ENCODE results near the gene TMEM154.

Gene TMEM154

DNA sequence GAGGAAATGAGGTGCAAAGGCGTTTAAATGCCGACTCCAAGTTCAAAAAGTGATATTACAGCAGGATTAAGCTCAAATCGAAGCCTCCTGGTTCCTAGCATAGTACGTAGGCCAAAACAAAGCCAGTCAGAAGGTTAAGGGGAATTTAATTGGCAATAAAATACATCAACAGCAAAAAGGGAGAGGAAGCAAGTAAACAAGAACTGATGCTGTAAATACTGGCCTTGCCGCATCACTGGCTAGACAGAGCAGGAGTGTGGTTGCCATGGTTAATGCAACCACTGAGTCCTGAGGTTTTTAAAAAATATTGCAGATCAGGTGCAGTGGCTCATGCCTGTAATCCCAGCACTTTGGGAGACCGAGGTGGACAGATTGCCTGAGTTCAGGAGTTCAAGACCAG lies 80.7 kb downstream of the TMEM154 start:
- in situ Hi-C loops (cut with HindIII; ENCODE audit: low sequenced_read_pairs), result no loop called here

DNA sequence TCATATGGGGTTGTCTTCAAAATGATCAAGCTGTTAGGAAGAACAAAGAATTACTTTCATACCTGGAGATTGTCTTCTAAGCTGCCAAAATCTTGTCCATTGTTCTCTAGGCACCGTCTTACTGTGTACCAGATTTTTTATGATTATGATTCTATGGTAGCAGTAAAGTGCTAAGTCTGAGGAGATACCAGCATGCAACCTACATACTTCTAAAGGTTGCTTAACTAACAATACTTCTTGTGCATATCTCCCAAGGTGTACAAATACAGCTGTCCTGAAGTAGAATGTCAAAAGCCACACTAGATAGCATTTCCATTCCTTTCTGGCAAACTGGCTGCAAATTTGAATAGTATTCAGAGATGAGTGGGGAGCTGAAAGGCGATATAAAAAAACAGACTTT lies 81.3 kb downstream of the TMEM154 start:
- in situ Hi-C loops (cut with HindIII; ENCODE audit: low sequenced_read_pairs), result no loop called here

DNA sequence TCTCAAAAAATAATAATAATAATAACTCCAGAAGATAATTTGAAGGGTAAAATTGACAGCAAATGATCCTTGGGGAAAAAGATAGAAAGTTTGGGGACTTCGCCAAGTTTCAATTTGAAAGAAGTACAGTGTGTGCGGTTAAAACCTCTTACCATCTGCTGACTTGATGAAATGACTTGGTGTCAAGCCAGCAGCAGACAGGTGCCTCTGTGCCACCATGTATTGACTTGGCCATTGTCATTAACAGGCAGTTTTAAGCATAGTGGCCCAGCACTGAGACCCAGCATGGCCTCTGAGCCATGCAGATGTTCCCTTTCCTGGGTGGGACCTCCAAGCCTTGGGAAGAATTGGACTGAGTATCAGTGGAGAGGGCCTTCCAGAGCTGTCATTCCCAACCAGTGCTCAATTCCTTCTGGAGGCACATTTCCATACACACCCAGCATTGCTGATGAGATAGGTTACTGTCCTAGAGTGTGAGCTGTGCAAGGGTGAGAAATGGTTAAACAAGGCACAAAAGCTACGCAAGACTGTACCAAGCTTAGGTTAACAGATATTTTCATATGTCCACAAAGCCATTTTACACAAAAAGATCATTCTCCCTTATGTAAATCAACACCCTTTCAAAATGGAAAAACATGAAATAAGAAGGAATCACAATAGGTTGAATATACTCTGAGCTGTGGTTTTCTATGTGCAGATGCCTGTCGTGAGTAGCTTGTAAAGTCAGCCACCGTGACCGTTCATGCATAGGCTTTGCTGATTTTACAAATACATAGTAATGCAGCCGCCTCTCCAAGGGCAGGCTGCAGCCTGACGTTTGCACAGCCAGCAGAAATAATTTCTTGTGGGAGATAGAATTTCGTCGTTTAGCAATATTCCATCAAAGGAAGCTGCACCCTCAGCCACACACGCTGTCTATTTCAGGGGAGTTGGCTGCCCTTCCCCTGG lies 84.5 kb downstream of the TMEM154 start:
- in situ Hi-C loops (cut with HindIII; ENCODE audit: low sequenced_read_pairs), result no loop called here

GRCh38 chr4:152594057-152594456 lies 85.7 kb downstream of the TMEM154 start:
- in situ Hi-C loops (cut with HindIII; ENCODE audit: low sequenced_read_pairs), result no loop called here

DNA sequence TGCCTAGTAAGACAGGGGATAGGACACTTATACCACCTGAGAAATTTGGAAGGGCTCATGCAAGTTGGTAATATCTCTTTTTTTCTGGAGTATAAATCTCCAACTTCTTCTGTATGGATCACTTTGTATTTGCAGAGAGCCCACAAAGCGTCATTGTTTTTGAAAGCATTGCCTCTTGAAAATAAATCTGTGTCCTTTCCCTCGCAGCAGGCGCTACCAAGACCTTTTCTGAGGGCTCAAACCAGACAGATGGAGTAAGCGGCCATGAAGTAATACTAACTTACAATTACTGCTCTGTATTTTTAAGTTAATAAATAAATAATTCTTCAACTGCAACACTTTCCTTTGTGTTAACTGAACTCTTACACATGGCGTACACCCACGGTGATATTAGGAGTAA lies 87.9 kb downstream of the TMEM154 start:
- in situ Hi-C loops (cut with HindIII; ENCODE audit: low sequenced_read_pairs), result no loop called here

DNA sequence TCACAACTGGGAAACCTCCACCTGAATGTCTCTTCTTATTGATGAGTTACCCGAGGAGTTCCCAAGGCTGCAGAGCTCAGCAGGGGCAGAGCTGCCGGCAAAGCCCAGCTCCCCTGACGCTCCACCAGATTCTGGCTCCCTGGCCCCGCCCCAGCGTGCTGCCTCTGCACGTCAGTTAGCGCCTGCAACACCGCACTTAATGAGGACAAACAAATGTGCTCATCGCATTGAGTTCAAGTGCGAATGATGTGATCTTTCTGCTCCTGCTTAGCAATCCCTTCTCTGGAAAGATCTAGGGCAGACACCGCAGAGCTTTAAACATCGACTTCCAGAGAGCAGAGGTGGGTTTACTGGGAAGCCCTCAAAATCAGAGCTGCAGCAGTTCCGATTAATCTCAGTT lies 88.4 kb downstream of the TMEM154 start:
- in situ Hi-C loops (cut with HindIII; ENCODE audit: low sequenced_read_pairs), result no loop called here

DNA sequence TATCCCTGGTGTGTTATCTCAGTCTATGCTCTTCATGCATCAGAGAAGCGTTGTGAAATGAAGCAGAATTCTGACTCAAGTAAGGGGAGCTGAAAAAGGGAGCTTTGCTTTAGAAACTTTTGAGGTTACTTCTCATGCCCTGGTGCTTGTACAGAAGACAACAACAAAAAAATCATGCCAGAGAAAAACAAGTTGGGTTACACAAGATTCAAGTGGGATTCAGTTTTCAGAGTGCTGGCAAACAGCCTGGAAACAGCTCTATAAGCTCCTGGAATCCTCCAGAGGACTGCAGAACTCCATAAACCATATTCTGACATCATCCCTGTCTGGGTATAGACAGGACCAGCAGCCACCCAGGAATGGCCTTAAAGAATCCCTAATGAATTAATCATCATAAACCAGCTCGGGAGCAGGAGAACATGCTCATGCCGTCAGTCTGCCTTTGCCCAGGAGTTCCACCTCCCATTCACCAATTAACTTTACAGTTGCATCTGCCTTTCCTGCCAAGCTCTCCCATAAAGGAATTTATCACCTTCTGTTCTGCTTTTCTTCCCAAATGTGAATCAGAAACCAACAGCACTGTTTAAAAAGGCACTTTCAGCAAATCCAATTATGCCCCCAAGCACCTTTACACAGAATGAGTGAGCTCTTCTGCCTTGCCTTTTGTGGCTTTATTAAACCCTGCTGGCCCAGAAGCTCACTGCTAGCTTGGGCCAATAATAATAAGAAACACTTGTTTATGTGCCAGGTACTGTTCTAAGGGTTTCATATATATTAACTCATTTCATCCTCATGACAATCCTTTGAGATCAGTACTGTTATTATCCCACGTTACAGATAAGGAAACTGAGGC lies 89.4 kb downstream of the TMEM154 start:
- in situ Hi-C loops (cut with HindIII; ENCODE audit: low sequenced_read_pairs), result no loop called here

- in situ Hi-C loops (cut with HindIII; ENCODE audit: low sequenced_read_pairs), result no loop called here
Measured at GRCh38 chr4:152588869-152589268, 90.9 kb downstream of the TMEM154 start.

DNA sequence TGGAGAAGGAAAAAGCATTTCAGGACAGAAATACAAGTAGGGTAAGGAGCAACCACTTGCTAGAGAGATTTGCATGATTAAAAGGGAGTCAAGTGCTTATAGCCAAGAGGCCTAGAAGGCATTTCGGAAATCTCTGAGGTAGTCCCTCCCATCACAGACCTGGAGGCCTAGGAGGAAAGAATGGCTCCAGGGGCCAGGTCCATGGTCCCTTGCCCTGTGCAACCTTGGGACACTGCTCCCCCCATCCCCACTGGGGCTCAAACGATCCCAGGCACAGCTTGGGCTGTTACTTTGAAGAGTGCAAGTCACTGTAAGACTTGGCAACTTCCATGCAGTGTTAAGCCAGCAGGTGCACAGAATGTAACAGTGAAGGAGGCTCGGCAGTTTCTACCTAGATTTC lies 92.7 kb downstream of the TMEM154 start:
- in situ Hi-C loops (cut with HindIII; ENCODE audit: low sequenced_read_pairs), result no loop called here

- in situ Hi-C loops (cut with HindIII; ENCODE audit: low sequenced_read_pairs), result no loop called here
Measured at GRCh38 chr4:152586668-152587067, 93.1 kb downstream of the TMEM154 start.

DNA sequence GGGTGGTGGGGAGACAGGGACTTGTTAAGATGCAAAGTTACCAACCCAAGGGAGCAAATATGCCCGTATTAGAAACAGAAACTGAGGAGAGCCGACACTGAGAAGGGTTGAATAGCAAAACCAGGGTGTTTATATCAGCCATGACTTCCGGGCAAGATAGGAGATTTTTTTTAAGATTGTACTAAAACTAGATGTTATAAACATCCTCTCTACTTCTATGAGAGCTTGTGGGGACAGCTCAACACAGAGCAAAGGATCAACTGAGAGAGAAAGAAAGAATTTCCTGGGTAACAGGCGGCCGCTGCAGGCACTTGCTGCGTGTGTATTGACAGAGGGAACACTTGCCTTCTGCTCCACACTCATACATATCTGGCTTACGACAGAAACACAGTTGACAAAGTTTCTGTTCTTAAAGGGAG lies 94.8 kb downstream of the TMEM154 start:
- in situ Hi-C loops (cut with HindIII; ENCODE audit: low sequenced_read_pairs), result no loop called here

GRCh38 chr4:152581536-152582160 lies 98.1 kb downstream of the TMEM154 start:
- in situ Hi-C loops (cut with HindIII; ENCODE audit: low sequenced_read_pairs), result no loop called here

- in situ Hi-C loops (cut with HindIII; ENCODE audit: low sequenced_read_pairs), result no loop called here
Measured at GRCh38 chr4:152579916-152580315, 99.9 kb downstream of the TMEM154 start.

- in situ Hi-C loops (cut with HindIII; ENCODE audit: low sequenced_read_pairs), result no loop called here
Measured at GRCh38 chr4:152579107-152579764, 100.6 kb downstream of the TMEM154 start.

- in situ Hi-C loops (cut with HindIII; ENCODE audit: low sequenced_read_pairs), result no loop called here
Measured at GRCh38 chr4:152578670-152579069, 101.1 kb downstream of the TMEM154 start.

DNA sequence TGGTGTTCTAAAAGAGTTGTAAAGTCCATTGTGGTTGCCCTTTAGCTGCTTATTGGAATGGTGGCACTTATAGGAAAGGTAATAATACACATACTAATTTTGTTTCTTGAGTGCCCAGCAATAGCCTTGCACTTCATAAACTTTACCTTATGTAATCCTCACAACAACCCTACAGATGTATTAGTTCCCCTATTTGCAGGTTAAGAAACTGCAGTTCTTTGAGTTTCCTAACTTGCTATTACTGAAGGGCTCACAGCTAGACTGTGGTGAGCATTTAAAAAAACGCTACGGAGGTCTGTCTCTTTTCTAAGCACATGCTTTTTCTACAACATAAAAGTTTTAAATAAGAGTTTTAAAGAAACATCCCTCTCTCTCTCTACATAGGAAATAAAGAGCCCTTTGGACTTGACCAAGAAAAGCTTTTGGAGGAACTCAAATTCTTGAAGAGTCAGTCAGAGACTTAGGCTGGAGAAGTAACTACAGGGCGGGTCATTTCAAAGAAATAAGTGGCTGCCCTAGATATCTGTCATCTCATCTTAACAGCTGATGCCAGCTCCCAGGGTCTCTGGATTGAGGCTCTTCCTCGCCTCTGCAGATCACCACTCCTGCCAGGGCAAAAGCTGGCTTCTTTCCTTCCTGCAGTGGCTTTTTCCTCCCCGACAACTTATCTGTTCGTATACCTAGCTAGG lies 101.9 kb downstream of the TMEM154 start:
- in situ Hi-C loops (cut with HindIII; ENCODE audit: low sequenced_read_pairs), result no loop called here

GRCh38 chr4:152575533-152575932 lies 104.3 kb downstream of the TMEM154 start:
- in situ Hi-C loops (cut with HindIII; ENCODE audit: low sequenced_read_pairs), result no loop called here

DNA sequence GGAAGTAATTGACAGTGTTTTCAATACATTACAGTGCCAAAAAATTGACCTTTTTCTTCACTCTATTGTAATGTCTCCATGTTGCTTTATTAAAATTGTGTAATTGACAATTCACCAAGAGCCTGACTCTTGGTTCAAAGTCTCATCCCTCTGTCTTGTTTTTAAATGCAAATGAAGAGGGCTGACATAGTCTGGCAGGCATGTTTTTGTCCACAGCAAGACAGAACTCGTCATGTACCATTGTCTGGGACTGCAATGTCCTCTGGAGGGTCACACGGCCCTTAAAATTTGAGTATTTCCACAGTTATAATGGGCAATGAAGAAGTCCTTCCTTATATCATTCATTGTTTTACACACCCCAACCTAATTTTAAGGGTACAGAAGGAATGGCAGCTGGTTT lies 105.9 kb downstream of the TMEM154 start:
- in situ Hi-C loops (cut with HindIII; ENCODE audit: low sequenced_read_pairs), result no loop called here

GRCh38 chr4:152572417-152573086 lies 107.2 kb downstream of the TMEM154 start:
- in situ Hi-C loops (cut with HindIII; ENCODE audit: low sequenced_read_pairs), result no loop called here

GRCh38 chr4:152571770-152572169 lies 108.0 kb downstream of the TMEM154 start:
- in situ Hi-C loops (cut with HindIII; ENCODE audit: low sequenced_read_pairs), result no loop called here

Measured in DLD1 (cell line).